Measurements from ENCODE around the gene MDH1.

Gene MDH1

GRCh38 chr2:63628403-63628942, 39.7 kb downstream of the MDH1 start:
- no peak for DNase-seq (ENCODE audit: low read depth in 1 of 2, low spot score in 1 of 2)

DNA sequence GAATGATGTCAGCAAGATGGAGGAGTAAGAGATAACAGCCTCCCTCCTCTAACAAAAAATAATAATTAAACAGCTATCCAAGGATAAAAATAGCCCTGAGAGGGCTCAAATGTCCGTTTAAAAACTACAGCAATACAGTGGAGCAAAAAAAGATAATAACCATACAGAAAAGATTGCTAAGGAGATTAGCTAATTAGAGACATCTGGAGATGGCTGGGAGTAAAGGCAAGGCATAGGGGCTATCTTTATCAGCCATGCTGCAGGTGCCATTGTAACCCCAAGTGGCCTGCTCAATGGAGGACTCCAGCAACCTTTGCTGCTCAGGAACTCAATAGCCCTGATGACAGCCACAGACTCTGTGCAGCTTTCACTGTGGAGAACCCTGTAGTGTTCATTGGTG, 42.7 kb downstream of the MDH1 start:
- DNase-seq (ENCODE audit: low read depth in 1 of 2, low spot score in 1 of 2), result no peak

DNA sequence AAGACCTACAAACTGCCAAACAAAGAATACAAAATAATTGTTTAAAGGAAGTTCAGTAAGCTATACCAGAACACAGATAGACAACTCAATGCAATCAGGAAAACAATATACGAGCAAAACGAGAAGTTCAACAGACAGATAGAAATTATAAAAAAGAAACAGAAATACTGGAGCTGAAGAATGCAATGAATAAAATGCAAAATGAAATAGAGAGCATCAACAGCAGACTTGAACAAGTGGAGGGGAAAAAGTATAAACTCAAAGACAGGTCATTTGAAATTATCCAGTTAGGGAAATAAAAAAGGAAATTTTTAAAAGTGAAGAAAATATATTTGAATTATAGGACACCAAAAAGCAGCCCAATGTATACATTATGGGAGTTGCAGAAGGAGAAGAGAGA, 43.6 kb downstream of the MDH1 start:
- DNase-seq (ENCODE audit: low read depth in 1 of 2, low spot score in 1 of 2), result no peak

DNA sequence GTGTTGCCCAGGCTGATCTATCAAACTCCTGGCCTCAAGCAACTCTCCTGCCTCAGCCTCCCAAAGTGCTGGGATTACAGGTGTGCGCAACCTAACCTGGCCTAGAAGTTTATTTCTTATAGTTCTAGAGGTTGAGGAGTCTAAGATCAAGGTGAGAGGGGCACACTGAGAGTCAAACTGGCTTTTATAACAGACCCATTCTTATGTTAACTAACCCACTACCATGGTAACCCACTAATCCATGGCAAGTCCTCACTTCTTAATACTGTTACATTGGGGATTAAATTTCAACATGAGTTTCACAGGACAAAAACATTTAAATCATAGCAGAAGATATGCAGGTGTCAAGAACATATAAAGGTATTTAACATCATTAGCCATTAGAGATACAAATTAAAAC, 50.6 kb downstream of the MDH1 start:
- DNase-seq (ENCODE audit: low read depth in 1 of 2, low spot score in 1 of 2), result no peak

DNA sequence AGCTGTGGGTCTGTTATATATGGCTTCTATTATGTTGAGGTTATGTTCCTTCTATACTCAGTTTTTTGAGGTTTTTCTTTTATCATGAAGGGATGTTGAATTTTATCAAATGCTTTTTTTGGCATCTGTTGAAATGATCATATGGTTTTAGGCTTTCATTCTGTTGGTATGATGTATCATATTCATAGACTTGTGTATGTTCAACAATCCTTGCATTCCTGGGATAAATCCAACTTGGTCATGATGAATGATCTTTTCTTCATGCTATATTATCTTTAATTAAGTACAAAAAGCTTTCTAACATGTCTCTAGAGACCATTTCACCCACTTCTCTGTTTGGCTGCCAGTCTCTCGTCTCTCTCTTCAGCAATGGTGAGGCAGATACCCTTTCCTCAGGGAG, 54.2 kb downstream of the MDH1 start:
- DNase-seq (ENCODE audit: low read depth in 1 of 2, low spot score in 1 of 2), result no peak

GRCh38 chr2:63643486-63643885, 54.7 kb downstream of the MDH1 start:
- DNase-seq (ENCODE audit: low read depth in 1 of 2, low spot score in 1 of 2), result no peak

- DNase-seq (ENCODE audit: low read depth in 1 of 2, low spot score in 1 of 2), result no peak
These were observed 59.9 kb downstream of the MDH1 start for GRCh38 chr2:63648632-63649031.

- DNase-seq (ENCODE audit: low read depth in 1 of 2, low spot score in 1 of 2), result no peak
These were observed 61.1 kb downstream of the MDH1 start for GRCh38 chr2:63649829-63650228.

- DNase-seq (ENCODE audit: low read depth in 1 of 2, low spot score in 1 of 2), result no peak
These were observed 62.0 kb downstream of the MDH1 start for GRCh38 chr2:63650756-63651155.

DNA sequence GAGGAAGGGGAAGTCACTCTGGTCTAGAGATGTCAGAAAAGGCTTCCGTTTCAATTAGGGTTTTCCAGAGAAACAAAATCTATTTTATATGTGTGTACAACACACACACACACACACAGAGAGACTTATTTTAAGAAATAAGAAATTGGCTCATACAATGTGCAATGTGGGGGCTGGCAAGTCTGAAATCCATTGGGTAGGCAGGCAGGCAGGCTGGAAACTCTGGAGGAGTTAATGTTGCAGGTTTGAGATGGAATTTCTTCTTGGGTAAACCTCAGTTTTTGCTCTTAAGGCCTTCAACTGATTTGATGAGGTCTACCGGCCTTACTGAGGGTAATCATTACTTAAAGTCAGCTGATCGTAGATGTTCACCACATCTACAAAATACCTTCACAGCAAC, 62.6 kb downstream of the MDH1 start:
- DNase-seq (ENCODE audit: low read depth in 1 of 2, low spot score in 1 of 2), result no peak

DNA sequence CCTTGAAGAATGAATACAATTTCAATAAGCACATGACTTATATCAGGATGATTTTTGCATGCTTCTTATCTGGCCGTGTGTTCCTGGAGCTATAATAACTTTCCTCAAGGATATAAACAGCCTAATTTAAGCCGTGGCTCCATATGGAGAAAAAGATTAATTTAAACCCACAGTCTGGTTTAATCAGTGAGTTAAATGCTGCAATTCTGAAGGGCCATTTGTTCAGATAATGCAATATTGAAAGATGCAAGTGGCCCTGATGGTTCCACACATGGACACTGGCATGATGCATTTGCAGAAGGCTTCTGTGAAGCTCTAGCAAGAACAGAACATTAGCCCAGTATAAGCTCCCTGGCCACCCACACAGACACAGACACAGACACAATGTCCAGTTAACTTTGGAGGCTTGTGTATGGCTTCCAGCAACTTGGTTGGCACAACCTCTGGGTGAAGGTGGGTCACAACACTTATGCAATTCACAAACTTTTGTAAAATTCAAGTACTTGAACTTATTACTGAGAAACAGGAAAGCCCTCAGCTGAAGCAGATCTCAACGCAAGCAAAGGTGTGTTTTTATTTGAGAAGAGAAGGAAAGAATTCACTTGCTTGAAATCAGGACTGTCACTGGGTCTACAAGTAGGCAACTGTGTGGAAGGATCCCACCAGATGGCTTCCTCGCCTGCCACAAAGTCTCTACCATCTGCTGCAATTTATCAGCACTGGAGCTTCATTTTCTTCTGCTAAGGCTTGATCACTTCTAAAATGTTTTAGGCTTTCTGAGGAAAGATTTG, 63.3 kb downstream of the MDH1 start:
- DNase-seq (ENCODE audit: low read depth in 1 of 2, low spot score in 1 of 2), result no peak

- DNase-seq (ENCODE audit: low read depth in 1 of 2, low spot score in 1 of 2), result no peak
These were observed 63.9 kb downstream of the MDH1 start for GRCh38 chr2:63652652-63652985.

- no peak for DNase-seq (ENCODE audit: low read depth in 1 of 2, low spot score in 1 of 2)
These were observed 66.2 kb downstream of the MDH1 start for GRCh38 chr2:63654959-63655358.

Measured in stimulated activated CD4-positive, alpha-beta T cell treated with anti-CD3 and anti-CD28 coated beads, Interleukin-15, amount 100 ng/mL, for 1 hour (primary cell).